A673 (cell line): ENCODE measurements around the gene A4GNT. TPM values are rescaled to one million over a fixed set of nuclear protein-coding genes. Genes with fewer than 3 reads are reported as not detected.

Source experiments
- BruUV-seq: library from RNA; stranded (reverse); fragments of 400-500 nt; replicated peaks from 2 replicates; lab custom pipeline; 2021; lab: Mats Ljungman, UMichigan
- CTCF ChIA-PET: fragments of 300-600 bp; sonication (Branson Sonifier 250); formaldehyde crosslinking; loops from one replicate; lab custom pipeline; 2022; ENCODE audit warnings: antibody characterized with exemption; lab: Charles Lee
- POLR2A ChIA-PET: fragments of 300-600 bp; sonication (Branson Sonifier 250); formaldehyde crosslinking; loops from one replicate; lab custom pipeline; 2022; ENCODE audit warnings: antibody characterized with exemption; ENCODE audit not compliant: low non-redundant PET; lab: Charles Lee
- DNase-seq: peaks from one replicate; pipeline ENCODE4 v3.0.0-alpha.2; 2015; ENCODE audit warnings: low spot score
- H3K27ac ChIP-seq: fragments of 200-600 bp; sonication (generic); 2 replicates; pipeline ENCODE4 v1.5.1; 2016; ENCODE audit warnings: mixed run types, low read depth, mild to moderate bottlenecking, mixed read lengths, antibody characterized with exemption, low read length; ENCODE audit not compliant: poor library complexity, severe bottlenecking
- H3K27me3 ChIP-seq: fragments of 200-600 bp; sonication (generic); replicated peaks from 2 replicates; pipeline ENCODE4 v1.6.1; 2017; ENCODE audit warnings: mixed run types, low read depth, mild to moderate bottlenecking, mixed read lengths, antibody characterized with exemption, low read length; ENCODE audit not compliant: insufficient read depth, poor library complexity
- H3K36me3 ChIP-seq: fragments of 200-600 bp; sonication (generic); 2 replicates; pipeline ENCODE4 v1.6.1; 2016; ENCODE audit warnings: mixed run types, mild to moderate bottlenecking, mixed read lengths, antibody characterized with exemption, low read length; ENCODE audit not compliant: insufficient read depth, poor library complexity, severe bottlenecking
- H3K4me1 ChIP-seq: fragments of 200-600 bp; sonication (generic); 2 replicates; pipeline ENCODE4 v1.6.1; 2017; ENCODE audit warnings: mixed run types, mild to moderate bottlenecking, mixed read lengths, antibody characterized with exemption, low read length; ENCODE audit not compliant: insufficient read depth, poor library complexity, severe bottlenecking
- H3K4me3 ChIP-seq: fragments of 200-600 bp; sonication (generic); 2 replicates; pipeline ENCODE4 v1.5.1; 2016; ENCODE audit warnings: low read depth, mixed run types, mild to moderate bottlenecking, mixed read lengths, low read length; ENCODE audit not compliant: poor library complexity, severe bottlenecking
- H3K9me3 ChIP-seq: fragments of 200-600 bp; sonication (generic); 2 replicates; pipeline ENCODE4 v1.6.1; 2016; ENCODE audit warnings: mixed run types, low read depth, mild to moderate bottlenecking, mixed read lengths, antibody characterized with exemption, low read length; ENCODE audit not compliant: poor library complexity, severe bottlenecking
- CTCF ChIP-seq: fragments of 300-800, 200-600 bp; sonication (generic); conservative IDR thresholded peaks from 2 replicates; pipeline ENCODE4 v1.5.1; 2017; ENCODE audit warnings: low read depth, mild to moderate bottlenecking, antibody characterized with exemption, low read length, moderate library complexity, mixed read lengths
- EZH2 ChIP-seq: fragments of 200-600 bp; sonication (generic); IDR thresholded peaks from 2 replicates; pipeline ENCODE4 v1.6.1; 2017; ENCODE audit warnings: borderline replicate concordance, low read depth, mild to moderate bottlenecking, mixed read lengths, antibody characterized with exemption, low read length; ENCODE audit not compliant: poor library complexity, severe bottlenecking
- intact Hi-C: fragments of 100-400 bp; cut with micrococcal nuclease; formaldehyde crosslinking; loops from one replicate; pipeline ENCODE4 v1.10.0; 2022; ENCODE audit not compliant: unreplicated experiment
- total RNA-seq: library from RNA; stranded (reverse); gene quantifications from 2 replicates; pipeline ENCODE4 v1.2.3, GENCODE V29; 2021

Gene A4GNT
- total RNA-seq, 1 experiment from 2014 or later, result not detected

- Histone ChIP-seq H3K27me3 (no peaks in the 10 kb centered on the region), H3K4me1 (peaks cover 12% of the 10 kb centered on the region), H3K27ac (no peak overlapping the region), H3K4me3 (no peak overlapping the region), H3K9me3 (peaks cover 3% of the 10 kb centered on the region), H3K36me3 (no peaks in the 10 kb centered on the region)
- ChIA-PET CTCF (no interaction called here), POLR2A (no interaction called here)
- TF ChIP-seq EZH2, result no peak
- no peak for TF ChIP-seq CTCF
- BruUV-seq, result no TSS peak
- intact Hi-C loops, result no loop called here
- no peak for DNase-seq
Measured at GRCh38 chr3:138127636-138128365, 4.4 kb downstream of the A4GNT start.

GRCh38 chr3:138125548-138126221, 6.5 kb downstream of the A4GNT start:
- Histone ChIP-seq H3K4me1 (peaks cover 12% of the 10 kb centered on the region), H3K36me3 (no peaks in the 10 kb centered on the region), H3K9me3 (peaks cover 3% of the 10 kb centered on the region), H3K4me3 (no peak overlapping the region), H3K27ac (no peak overlapping the region), H3K27me3 (no peaks in the 10 kb centered on the region)
- CTCF ChIA-PET, result no interaction called here
- TF ChIP-seq EZH2 (no peak), CTCF (no peak)
- intact Hi-C loops, result no loop called here
- POLR2A ChIA-PET, result interaction anchor here (0.6 kb wide), 1 partner anchor 26 kb away, joined by 3 read pairs; no protein-coding TSS in a partner anchor
- no TSS peak for BruUV-seq
- peak; percentile 19 for DNase-seq

GRCh38 chr3:138124706-138125355, 7.4 kb downstream of the A4GNT start:
- Histone ChIP-seq H3K36me3 (no peaks in the 10 kb centered on the region), H3K4me1 (peaks cover 12% of the 10 kb centered on the region), H3K27ac (no peak overlapping the region), H3K4me3 (no peak overlapping the region), H3K9me3 (peaks cover 3% of the 10 kb centered on the region), H3K27me3 (no peaks in the 10 kb centered on the region)
- BruUV-seq, result no TSS peak
- ChIA-PET POLR2A (no interaction called here), CTCF (no interaction called here)
- peak; percentile 35 for DNase-seq
- intact Hi-C loops, result no loop called here
- no peak for TF ChIP-seq EZH2
- no peak for TF ChIP-seq CTCF
